Measurements from ENCODE around the gene KSR2.

The KSR2 gene

GRCh38 chr12:117867348-117867747 lies 101.4 kb downstream of the KSR2 start:
- no peak overlapping the region for H3K27ac ChIP-seq (ENCODE audit: low read depth, low read length, poor library complexity, severe bottlenecking)
- H3K4me3 ChIP-seq (ENCODE audit: low read depth, low read length, poor library complexity, severe bottlenecking) = no peak overlapping the region
- no peaks in the 10 kb centered on the region for H3K9me2 ChIP-seq (ENCODE audit: low read depth, low read length)
- no peak overlapping the region for H3K4me2 ChIP-seq (ENCODE audit: low read length)
- no peak overlapping the region for H2AFZ ChIP-seq (ENCODE audit: low read length)
- TF ChIP-seq CTCF (IDR thresholded peaks at IDR 0.05; ENCODE audit: low read length) (no peak), EZH2 (IDR thresholded peaks at IDR 0.05; ENCODE audit: borderline replicate concordance, low read length) (no peak)
- no peaks in the 10 kb centered on the region; the same call in 1 of the 2 replicates for H3K36me3 ChIP-seq (ENCODE audit: insufficient read depth, low read length)
- H3F3A ChIP-seq (ENCODE audit: insufficient read depth, low read length) = no peaks in the 10 kb centered on the region
- no peaks in the 10 kb centered on the region for H4K20me1 ChIP-seq (ENCODE audit: insufficient read depth, low read length)
- H3K4me1 ChIP-seq (ENCODE audit: insufficient read depth, low read length, severe bottlenecking) = no peaks in the 10 kb centered on the region
- H3K9ac ChIP-seq (ENCODE audit: low read length) = no peak overlapping the region
- peaks cover 7% of the 10 kb centered on the region; the same call in 1 of the 2 replicates for H3K27me3 ChIP-seq (ENCODE audit: insufficient read depth, low read length)
- H3K9me3 ChIP-seq (ENCODE audit: low read length) = no peaks in the 10 kb centered on the region
- H3K79me2 ChIP-seq (ENCODE audit: insufficient read depth, low read length) = no peaks in the 10 kb centered on the region

- no peak overlapping the region for H3K4me3 ChIP-seq (ENCODE audit: low read depth, low read length, poor library complexity, severe bottlenecking)
- no peak overlapping the region for H2AFZ ChIP-seq (ENCODE audit: low read length)
- no peaks in the 10 kb centered on the region; the same call in 1 of the 2 replicates for H3K36me3 ChIP-seq (ENCODE audit: insufficient read depth, low read length)
- no peak for TF ChIP-seq CTCF (IDR thresholded peaks at IDR 0.05; ENCODE audit: low read length)
- TF ChIP-seq EZH2 (IDR thresholded peaks at IDR 0.05; ENCODE audit: borderline replicate concordance, low read length) = no peak
- no peaks in the 10 kb centered on the region for H3F3A ChIP-seq (ENCODE audit: insufficient read depth, low read length)
- no peaks in the 10 kb centered on the region for H3K79me2 ChIP-seq (ENCODE audit: insufficient read depth, low read length)
- no peaks in the 10 kb centered on the region for H3K9me3 ChIP-seq (ENCODE audit: low read length)
- no peak overlapping the region for H3K4me2 ChIP-seq (ENCODE audit: low read length)
- H3K9me2 ChIP-seq (ENCODE audit: low read depth, low read length) = no peaks in the 10 kb centered on the region
- H3K9ac ChIP-seq (ENCODE audit: low read length) = no peak overlapping the region
- no peak overlapping the region for H3K27ac ChIP-seq (ENCODE audit: low read depth, low read length, poor library complexity, severe bottlenecking)
- H3K27me3 ChIP-seq (ENCODE audit: insufficient read depth, low read length) = peaks cover 7% of the 10 kb centered on the region; the same call in 1 of the 2 replicates
- no peaks in the 10 kb centered on the region for H3K4me1 ChIP-seq (ENCODE audit: insufficient read depth, low read length, severe bottlenecking)
- no peaks in the 10 kb centered on the region for H4K20me1 ChIP-seq (ENCODE audit: insufficient read depth, low read length)
Observed at GRCh38 chr12:117865505-117865904, 103.3 kb downstream of the KSR2 start.

GRCh38 chr12:117863002-117863709 lies 105.6 kb downstream of the KSR2 start:
- no peak overlapping the region for H3K4me3 ChIP-seq (ENCODE audit: low read depth, low read length, poor library complexity, severe bottlenecking)
- H3K27me3 ChIP-seq (ENCODE audit: insufficient read depth, low read length) = peaks cover 7% of the 10 kb centered on the region; the same call in 1 of the 2 replicates
- no peaks in the 10 kb centered on the region for H3K9me2 ChIP-seq (ENCODE audit: low read depth, low read length)
- no peak overlapping the region for H2AFZ ChIP-seq (ENCODE audit: low read length)
- H3K79me2 ChIP-seq (ENCODE audit: insufficient read depth, low read length) = no peaks in the 10 kb centered on the region
- no peaks in the 10 kb centered on the region for H4K20me1 ChIP-seq (ENCODE audit: insufficient read depth, low read length)
- no peak overlapping the region for H3K27ac ChIP-seq (ENCODE audit: low read depth, low read length, poor library complexity, severe bottlenecking)
- no peaks in the 10 kb centered on the region; the same call in 1 of the 2 replicates for H3K36me3 ChIP-seq (ENCODE audit: insufficient read depth, low read length)
- TF ChIP-seq EZH2 (IDR thresholded peaks at IDR 0.05; ENCODE audit: borderline replicate concordance, low read length) = no peak
- no peak for TF ChIP-seq CTCF (IDR thresholded peaks at IDR 0.05; ENCODE audit: low read length)
- H3K9me3 ChIP-seq (ENCODE audit: low read length) = no peaks in the 10 kb centered on the region
- no peak overlapping the region for H3K9ac ChIP-seq (ENCODE audit: low read length)
- no peaks in the 10 kb centered on the region for H3F3A ChIP-seq (ENCODE audit: insufficient read depth, low read length)
- H3K4me2 ChIP-seq (ENCODE audit: low read length) = no peak overlapping the region
- H3K4me1 ChIP-seq (ENCODE audit: insufficient read depth, low read length, severe bottlenecking) = no peaks in the 10 kb centered on the region
